HG03175 (cell line): Measurements from ENCODE around the gene MYH4.

ENCODE experiments used
- ATAC-seq: cut with Tn5 transposase; IDR thresholded peaks from one replicate; pipeline ENCODE4 v1.9.1; 2021; ENCODE audit warnings: mild to moderate bottlenecking, moderate library complexity; ENCODE audit not compliant: unreplicated experiment

The MYH4 gene

DNA sequence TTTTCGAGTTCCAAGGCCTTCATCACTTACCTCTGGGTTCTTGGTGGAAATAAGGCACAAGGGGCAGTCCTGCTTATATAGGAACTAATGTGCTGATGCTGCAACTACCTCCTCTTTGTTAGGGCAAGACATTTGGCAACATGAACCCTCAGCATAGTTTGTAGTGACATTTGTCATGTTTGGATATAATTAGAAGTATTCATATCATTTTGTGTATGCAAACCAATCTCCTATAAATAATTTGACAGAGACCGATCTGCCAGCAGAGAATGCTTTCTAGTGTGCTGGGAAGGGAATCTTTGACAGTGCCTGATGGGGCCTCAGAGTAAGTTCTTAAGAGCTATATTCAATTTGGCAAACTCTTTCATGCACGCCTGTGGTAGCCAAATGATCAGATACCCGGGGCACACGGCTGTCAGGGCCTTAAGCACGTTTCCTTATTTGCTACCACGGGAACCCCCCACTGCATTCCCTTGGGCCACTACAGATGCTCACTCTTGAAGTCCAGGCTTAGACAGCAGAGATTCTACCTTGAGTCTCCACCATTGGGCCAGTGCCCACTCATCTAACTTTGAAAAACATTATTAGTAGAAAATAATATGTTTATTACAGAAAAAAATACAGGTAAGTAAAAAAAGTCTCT, 47.3 kb downstream of the MYH4 start, which contains the start of gene MYH8:
Gene MYH8, minus strand, starts transcription at position 51 of the 643 bp plus-strand sequence. CDS start 1,723 bp downstream, outside the sequence.
- no peak for ATAC-seq

- ATAC-seq = no peak
Observed at GRCh38 chr17:10421211-10421610, 48.1 kb downstream of the MYH4 start.

GRCh38 chr17:10420811-10421210, 48.5 kb downstream of the MYH4 start:
- no peak for ATAC-seq

- no peak for ATAC-seq
Observed at GRCh38 chr17:10417431-10417830, 51.9 kb downstream of the MYH4 start.

DNA sequence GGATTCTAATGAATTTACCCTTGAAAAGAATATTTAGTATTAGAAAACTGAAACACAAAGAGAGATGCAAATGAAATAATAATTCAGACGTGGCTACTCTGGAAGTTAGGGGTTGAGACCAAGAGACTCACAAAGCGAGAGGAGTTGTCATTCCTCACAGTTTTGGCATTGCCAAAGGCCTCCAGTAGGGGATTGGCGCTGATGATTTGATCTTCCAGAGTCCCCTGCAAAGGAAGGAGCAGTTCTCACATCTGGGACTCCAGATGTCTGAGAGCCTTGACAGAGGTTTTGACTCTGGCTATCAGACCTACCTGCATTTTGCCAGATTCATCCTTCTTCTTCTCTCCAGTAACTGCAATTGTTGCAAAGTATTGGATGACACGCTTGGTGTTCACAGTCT, 54.2 kb downstream of the MYH4 start:
- no peak for ATAC-seq

- ATAC-seq = no peak
Observed at GRCh38 chr17:10403589-10403988, 65.8 kb downstream of the MYH4 start.

GRCh38 chr17:10398352-10398751, 71.0 kb downstream of the MYH4 start:
- ATAC-seq = no peak

- ATAC-seq = no peak
Observed at GRCh38 chr17:10396524-10397163, 72.7 kb downstream of the MYH4 start.

DNA sequence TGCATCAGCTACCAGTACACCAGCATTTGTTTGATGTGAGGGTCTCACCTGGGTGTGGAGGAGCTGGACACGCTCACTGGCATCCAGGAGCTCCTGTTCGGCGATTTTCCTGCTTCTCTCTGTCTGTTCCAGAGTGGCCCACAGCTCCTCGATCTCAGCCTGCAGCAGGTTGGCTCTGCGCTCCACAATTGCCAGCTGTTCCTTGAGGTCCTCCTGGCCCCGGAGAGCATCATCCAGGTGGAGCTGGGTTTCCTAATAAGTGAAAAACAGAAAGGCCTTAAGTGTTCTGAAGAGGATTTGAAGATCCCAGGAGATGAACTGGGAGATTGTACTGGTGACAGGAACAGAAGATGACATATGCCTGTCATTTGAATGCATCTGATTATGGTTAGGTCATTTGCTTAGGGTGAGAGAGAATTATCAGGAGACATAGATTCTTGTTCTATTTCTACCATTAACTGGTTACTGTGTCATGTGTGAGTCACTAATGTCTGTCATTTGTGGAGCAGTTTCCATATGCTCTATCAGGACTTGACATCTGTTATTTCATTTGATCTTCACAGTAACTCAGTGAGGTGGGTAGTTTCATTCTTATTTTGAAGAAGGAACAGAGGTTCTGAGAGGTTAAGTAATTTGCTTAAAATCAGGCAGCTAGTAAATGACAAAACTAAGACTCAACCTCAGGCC, 75.0 kb downstream of the MYH4 start:
- no peak for ATAC-seq
